Right renal cortex interstitium (tissue), 3 donors: Measurements from ENCODE around the gene MSRB3. TPM values are rescaled to one million over a fixed set of nuclear protein-coding genes. Genes with fewer than 3 reads are reported as not detected.

ENCODE experiments used
- DNase-seq, 3 donors: peaks; one replicate each; pipeline ENCODE4 v3.0.0-alpha.2; 2013; ENCODE audit warnings: low read depth in 3 of 3, low spot score in 2 of 3
- polyA plus RNA-seq, 3 donors: library from polyadenylated mRNA; unstranded; fragments of 120-200 nt; gene quantifications; one replicate each; pipeline ENCODE4 v1.2.1, GENCODE V29; 2013; ENCODE audit not compliant: insufficient read length in 3 of 3

Gene MSRB3
- polyA plus RNA-seq: 10 to 100 TPM; 21.7 to 23.7 (median 22.4) TPM

- DNase-seq: no peak
These were observed at the start of gene MSRB3 for GRCh38 chr12:65278576-65279368. MSRB3 (plus strand) TSS chr12:65278683; CDS start chr12:65308580, 29,897 bp downstream.

GRCh38 chr12:65229441-65229840 lies 49.0 kb upstream of the MSRB3 start:
- DNase-seq: no peak

GRCh38 chr12:65232476-65233077 lies 45.9 kb upstream of the MSRB3 start:
- DNase-seq: no peak

- no peak for DNase-seq
These were observed 41.3 kb upstream of the MSRB3 start for GRCh38 chr12:65237153-65237552.

GRCh38 chr12:65238609-65239008 lies 39.9 kb upstream of the MSRB3 start:
- DNase-seq: no peak

GRCh38 chr12:65248656-65249633 lies 29.5 kb upstream of the MSRB3 start:
- DNase-seq: no peak

- no peak for DNase-seq
These were observed 26.0 kb upstream of the MSRB3 start for GRCh38 chr12:65252515-65252914.

GRCh38 chr12:65257986-65258385 lies 20.5 kb upstream of the MSRB3 start:
- no peak for DNase-seq

GRCh38 chr12:65259501-65259900 lies 19.0 kb upstream of the MSRB3 start:
- DNase-seq: no peak

GRCh38 chr12:65263777-65264176 lies 14.7 kb upstream of the MSRB3 start:
- DNase-seq: no peak

GRCh38 chr12:65266408-65266807 lies 12.1 kb upstream of the MSRB3 start:
- DNase-seq: no peak

- DNase-seq: no peak
These were observed 8.9 kb upstream of the MSRB3 start for GRCh38 chr12:65269603-65270002.

GRCh38 chr12:65274602-65275272 lies 3.7 kb upstream of the MSRB3 start:
- no peak for DNase-seq

- DNase-seq: no peak
These were observed 2.9 kb upstream of the MSRB3 start for GRCh38 chr12:65275627-65276026.

GRCh38 chr12:65276916-65277530 lies 1.5 kb upstream of the MSRB3 start:
- DNase-seq: no peak

GRCh38 chr12:65277994-65278575 lies 398 bp upstream of the MSRB3 start:
- no peak for DNase-seq

- DNase-seq: no peak
These were observed 1.1 kb downstream of the MSRB3 start for GRCh38 chr12:65279369-65280112.

GRCh38 chr12:65280306-65280705 lies 1.8 kb downstream of the MSRB3 start:
- no peak for DNase-seq

GRCh38 chr12:65282840-65283239 lies 4.4 kb downstream of the MSRB3 start:
- DNase-seq: no peak
